MM.1S (cell line): ENCODE data around the gene ROR2.

Experiments
- DNase-seq: peaks from one replicate; pipeline ENCODE4 v3.0.0-alpha.2; 2015
- H2AFZ ChIP-seq: fragments of 300-600 bp; sonication (generic); 2 replicates; pipeline ENCODE4 v1.6.0; 2016; ENCODE audit warnings: antibody characterized with exemption, low read length
- H3F3A ChIP-seq: fragments of 300-600 bp; sonication (generic); 2 replicates; pipeline ENCODE4 v1.6.1; 2016; ENCODE audit warnings: mild to moderate bottlenecking, antibody characterized with exemption, low read length, moderate library complexity, mixed read lengths; ENCODE audit not compliant: insufficient read depth
- H3K27ac ChIP-seq: fragments of 300-600 bp; sonication (generic); 2 replicates; pipeline ENCODE4 v1.5.1; 2016; ENCODE audit warnings: mild to moderate bottlenecking, low read length
- H3K27me3 ChIP-seq: fragments of 300-600 bp; sonication (generic); replicated peaks from 2 replicates; pipeline ENCODE4 v1.6.0; 2016; ENCODE audit warnings: low read length; ENCODE audit not compliant: insufficient read depth
- H3K36me3 ChIP-seq: fragments of 300-600 bp; sonication (generic); replicated peaks from 2 replicates; pipeline ENCODE4 v1.6.1; 2016; ENCODE audit warnings: mild to moderate bottlenecking, low read length, mixed read lengths; ENCODE audit not compliant: insufficient read depth
- H3K4me1 ChIP-seq: fragments of 300-600 bp; sonication (generic); 2 replicates; pipeline ENCODE4 v1.6.1; 2016; ENCODE audit warnings: low read length, mixed read lengths
- H3K4me2 ChIP-seq: fragments of 300-600 bp; sonication (generic); 2 replicates; pipeline ENCODE4 v1.6.0; 2016; ENCODE audit warnings: low read depth, low read length
- H3K4me3 ChIP-seq: fragments of 300-600 bp; sonication (generic); 2 replicates; pipeline ENCODE4 v1.5.1; 2016; ENCODE audit warnings: low read length, mixed read lengths
- H3K79me2 ChIP-seq: fragments of 300-600 bp; sonication (generic); 2 replicates; pipeline ENCODE4 v1.6.1; 2016; ENCODE audit warnings: mixed run types, low read length, mixed read lengths
- H3K9ac ChIP-seq: fragments of 300-600 bp; sonication (generic); 2 replicates; pipeline ENCODE4 v1.6.1; 2016; ENCODE audit warnings: low read length, mixed read lengths
- H3K9me2 ChIP-seq: fragments of 300-600 bp; sonication (generic); replicated peaks from 2 replicates; pipeline ENCODE4 v1.6.1; 2016; ENCODE audit warnings: mild to moderate bottlenecking, low read length, mixed read lengths; ENCODE audit not compliant: insufficient read depth
- H3K9me3 ChIP-seq: fragments of 300-600 bp; sonication (generic); replicated peaks from 2 replicates; pipeline ENCODE4 v1.6.1; 2016; ENCODE audit warnings: mild to moderate bottlenecking, low read length, mixed read lengths; ENCODE audit not compliant: insufficient read depth
- H4K20me1 ChIP-seq: fragments of 300-600 bp; sonication (generic); 2 replicates; pipeline ENCODE4 v1.6.1; 2016; ENCODE audit warnings: mild to moderate bottlenecking, low read length, moderate library complexity, mixed read lengths; ENCODE audit not compliant: insufficient read depth
- CTCF ChIP-seq: fragments of 300-600 bp; sonication (generic); IDR thresholded peaks from 2 replicates; pipeline ENCODE4 v1.5.1; 2016; ENCODE audit warnings: antibody characterized with exemption, low read length, mixed read lengths
- EZH2 ChIP-seq: fragments of 300-600 bp; sonication (generic); optimal IDR thresholded peaks from 2 replicates; pipeline ENCODE3; 2017; ENCODE audit warnings: low read depth, mild to moderate bottlenecking, antibody characterized with exemption, low read length, mixed read lengths
- EZH2phosphoT487 ChIP-seq: fragments of 300-600 bp; sonication (generic); IDR thresholded peaks from 2 replicates; pipeline ENCODE4 v1.6.1; 2018; ENCODE audit warnings: antibody characterized with exemption, low read length

Gene ROR2

GRCh38 chr9:91813176-91813795 is 136.7 kb downstream of the ROR2 start:
- Histone ChIP-seq H3K4me1 (no peaks in the 10 kb centered on the region), H3K4me2 (no peak overlapping the region), H3K27ac (no peak overlapping the region)

GRCh38 chr9:91812191-91812590 is 137.8 kb downstream of the ROR2 start:
- Histone ChIP-seq H3K4me2 (no peak overlapping the region), H3K4me1 (no peaks in the 10 kb centered on the region), H3K79me2 (peaks cover 13% of the 10 kb centered on the region), H3K36me3 (no peaks in the 10 kb centered on the region), H3K9ac (no peak overlapping the region), H3K9me2 (no peaks in the 10 kb centered on the region), H3K27me3 (no peaks in the 10 kb centered on the region), H2AFZ (no peak overlapping the region), H3K9me3 (no peaks in the 10 kb centered on the region), H3K27ac (no peak overlapping the region), H3F3A (no peaks in the 10 kb centered on the region), H3K4me3 (no peak overlapping the region), H4K20me1 (no peaks in the 10 kb centered on the region)
- no peak for TF ChIP-seq EZH2phosphoT487
- no peak for DNase-seq

More at GRCh38 chr9:91813176-91813795, 136.7 kb downstream of the ROR2 start:
- Histone ChIP-seq H3F3A (no peaks in the 10 kb centered on the region), H3K9me3 (no peaks in the 10 kb centered on the region), H3K36me3 (no peaks in the 10 kb centered on the region), H2AFZ (no peak overlapping the region), H3K9me2 (no peaks in the 10 kb centered on the region), H3K79me2 (peaks cover 13% of the 10 kb centered on the region), H3K27me3 (no peaks in the 10 kb centered on the region), H3K4me3 (no peak overlapping the region), H4K20me1 (no peaks in the 10 kb centered on the region), H3K9ac (no peak overlapping the region)
- DNase-seq: no peak
- no peak for TF ChIP-seq EZH2

GRCh38 chr9:91811024-91811909 is 138.8 kb downstream of the ROR2 start:
- Histone ChIP-seq H3F3A (no peaks in the 10 kb centered on the region), H3K9me2 (no peaks in the 10 kb centered on the region), H3K79me2 (peaks cover 10% of the 10 kb centered on the region), H3K36me3 (no peaks in the 10 kb centered on the region), H3K9ac (no peak overlapping the region), H3K27ac (no peak overlapping the region), H2AFZ (no peak overlapping the region), H3K4me1 (no peaks in the 10 kb centered on the region), H3K9me3 (no peaks in the 10 kb centered on the region), H3K4me3 (no peak overlapping the region), H3K27me3 (no peaks in the 10 kb centered on the region), H4K20me1 (no peaks in the 10 kb centered on the region), H3K4me2 (no peak overlapping the region)
- no peak for TF ChIP-seq EZH2
- no peak for TF ChIP-seq EZH2phosphoT487
- TF ChIP-seq CTCF: no peak
- no peak for DNase-seq

GRCh38 chr9:91810286-91810905 is 139.6 kb downstream of the ROR2 start:
- H3K27me3 ChIP-seq: no peaks in the 10 kb centered on the region
- no peak overlapping the region for H3K4me2 ChIP-seq
- H3K4me1 ChIP-seq: no peaks in the 10 kb centered on the region
- no peak for TF ChIP-seq EZH2
- no peak for TF ChIP-seq EZH2phosphoT487
- no peaks in the 10 kb centered on the region for H3K9me2 ChIP-seq
- no peaks in the 10 kb centered on the region for H3K9me3 ChIP-seq
- H3K36me3 ChIP-seq: no peaks in the 10 kb centered on the region
- no peak overlapping the region for H3K9ac ChIP-seq
- no peak overlapping the region for H3K4me3 ChIP-seq
- H3K79me2 ChIP-seq: peaks cover 14% of the 10 kb centered on the region
- H4K20me1 ChIP-seq: no peaks in the 10 kb centered on the region
- no peak overlapping the region for H3K27ac ChIP-seq
- H2AFZ ChIP-seq: no peak overlapping the region
- DNase-seq: no peak
- no peaks in the 10 kb centered on the region for H3F3A ChIP-seq
